ENCODE results near the gene FAN1.
"Not testable (repeated sequence)": the region's sequence is repeated elsewhere in the genome, so short reads cannot be mapped to it uniquely, and the experiment has no call there.

FAN1 gene

GRCh38 chr15:30903497-30904187 lies at the start of gene FAN1:
Gene FAN1 (plus strand): TSS chr15:30903915. CDS start chr15:30904664, 749 bp downstream.
- peak; percentile 76 for DNase-seq (ENCODE audit: low spot score)

- no peak for DNase-seq (ENCODE audit: low spot score)
Measured at GRCh38 chr15:30859091-30859874, 44.4 kb upstream of the FAN1 start.

DNA sequence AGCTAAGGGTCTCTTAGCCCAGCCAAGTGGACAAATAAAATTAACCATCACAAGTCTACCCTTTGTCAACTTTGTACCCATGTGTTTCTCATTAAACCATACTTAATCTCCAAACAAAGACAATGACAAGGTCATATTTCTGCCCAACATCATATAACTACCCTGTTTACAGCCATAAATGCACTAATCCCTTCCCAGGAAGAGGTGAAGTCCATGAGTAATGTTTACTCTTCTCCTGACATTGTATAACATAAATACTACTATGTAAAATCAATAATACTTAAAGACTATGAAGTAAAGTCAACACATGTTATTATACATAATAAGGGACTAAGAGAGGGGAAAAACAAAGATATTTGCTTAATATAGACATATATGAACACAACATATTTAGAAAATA lies 38.5 kb upstream of the FAN1 start:
- no peak for DNase-seq (ENCODE audit: low spot score)

DNA sequence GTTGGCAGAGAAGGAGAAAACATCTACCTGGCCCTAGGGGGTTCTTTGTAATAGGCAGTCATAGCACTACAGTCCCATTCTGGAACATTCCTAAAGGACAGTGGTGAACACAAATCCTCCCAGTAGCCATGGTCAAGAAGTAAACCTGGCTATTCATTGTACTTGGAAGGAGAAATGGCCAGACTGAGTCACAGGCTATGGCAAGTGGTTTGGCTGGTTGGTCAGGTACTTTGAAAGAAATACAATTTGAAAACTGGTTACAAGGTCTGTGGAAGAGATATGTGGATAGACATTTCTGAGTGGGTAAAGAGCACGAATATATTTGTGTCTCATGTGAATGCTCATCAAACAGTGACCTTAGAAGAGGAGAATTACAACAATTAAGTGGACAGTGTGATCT lies 33.0 kb upstream of the FAN1 start:
- DNase-seq (ENCODE audit: low spot score) = no peak

- no peak for DNase-seq (ENCODE audit: low spot score)
Measured at GRCh38 chr15:30872341-30872748, 31.4 kb upstream of the FAN1 start.

DNA sequence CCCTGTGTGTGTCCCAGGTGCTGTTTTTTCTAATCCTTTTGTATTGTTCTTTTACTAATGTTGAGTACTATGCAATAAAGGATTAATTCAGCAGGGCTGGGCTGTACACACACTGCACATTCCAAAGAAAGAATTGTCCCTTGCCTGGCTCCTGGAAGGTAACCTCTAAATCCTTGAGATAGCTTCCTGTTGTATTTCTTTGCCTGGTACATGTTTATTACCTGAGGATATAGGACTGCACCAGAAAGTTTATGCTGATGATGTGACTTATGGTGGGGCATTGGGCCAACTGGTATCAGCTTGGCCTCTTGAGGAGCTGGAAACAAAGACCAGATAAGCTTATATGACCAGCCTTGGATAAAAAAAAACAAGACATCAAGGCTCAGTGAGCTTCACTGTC lies 26.6 kb upstream of the FAN1 start:
- DNase-seq (ENCODE audit: low spot score) = no peak

- no peak for DNase-seq (ENCODE audit: low spot score)
Measured at GRCh38 chr15:30878515-30878914, 25.2 kb upstream of the FAN1 start.

- DNase-seq (ENCODE audit: low spot score) = no peak
Measured at GRCh38 chr15:30882849-30883433, 20.8 kb upstream of the FAN1 start.

GRCh38 chr15:30883666-30884065 lies 20.0 kb upstream of the FAN1 start:
- DNase-seq (ENCODE audit: low spot score) = not testable (repeated sequence)

- DNase-seq (ENCODE audit: low spot score) = no peak
Measured at GRCh38 chr15:30885814-30886213, 17.9 kb upstream of the FAN1 start.

DNA sequence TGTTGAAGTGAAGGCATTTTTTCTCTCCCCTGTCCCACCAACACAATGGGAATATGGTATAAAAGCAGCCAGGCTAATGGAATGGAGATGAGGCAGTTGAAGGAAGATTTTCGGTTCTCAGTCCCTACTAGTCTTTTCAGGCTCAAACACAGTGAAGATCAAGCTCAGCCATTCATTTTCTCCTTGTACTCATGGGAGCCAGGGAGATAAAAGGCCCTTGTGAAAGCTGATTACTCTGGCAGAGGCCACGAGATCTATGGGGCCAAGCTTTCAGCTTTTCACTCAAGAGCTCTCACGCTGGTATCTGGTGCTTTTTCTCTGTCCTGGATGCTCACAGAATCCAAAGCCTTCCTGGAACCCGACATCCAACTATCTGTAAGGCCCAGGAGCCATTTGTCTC lies 14.5 kb upstream of the FAN1 start:
- DNase-seq (ENCODE audit: low spot score) = no peak

- no peak for DNase-seq (ENCODE audit: low spot score)
Measured at GRCh38 chr15:30895461-30896210, 8.1 kb upstream of the FAN1 start.

GRCh38 chr15:30896211-30896606 lies 7.5 kb upstream of the FAN1 start:
- DNase-seq (ENCODE audit: low spot score) = no peak

DNA sequence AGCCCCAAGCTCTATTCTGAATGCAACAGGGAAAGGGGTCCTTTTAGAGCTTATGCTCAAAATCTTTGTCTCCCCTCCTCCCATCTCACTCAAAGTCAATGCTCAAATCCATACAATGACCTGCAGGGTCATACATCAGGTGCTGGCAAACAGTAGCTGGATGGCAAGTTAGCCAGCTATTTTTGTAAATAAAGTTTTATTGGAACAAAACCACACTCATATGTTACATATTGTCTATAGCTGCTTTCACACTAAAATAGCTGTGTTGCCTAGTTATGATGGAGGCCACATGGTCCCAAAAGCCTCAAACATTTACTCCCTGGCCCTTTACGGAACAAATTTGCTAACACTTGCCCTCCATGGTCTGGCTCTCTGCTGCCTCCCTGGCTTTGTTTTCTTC lies 1.8 kb upstream of the FAN1 start:
- no peak for DNase-seq (ENCODE audit: low spot score)

- no peak for DNase-seq (ENCODE audit: low spot score)
Measured at GRCh38 chr15:30904812-30905211, 1.1 kb downstream of the FAN1 start.

DNA sequence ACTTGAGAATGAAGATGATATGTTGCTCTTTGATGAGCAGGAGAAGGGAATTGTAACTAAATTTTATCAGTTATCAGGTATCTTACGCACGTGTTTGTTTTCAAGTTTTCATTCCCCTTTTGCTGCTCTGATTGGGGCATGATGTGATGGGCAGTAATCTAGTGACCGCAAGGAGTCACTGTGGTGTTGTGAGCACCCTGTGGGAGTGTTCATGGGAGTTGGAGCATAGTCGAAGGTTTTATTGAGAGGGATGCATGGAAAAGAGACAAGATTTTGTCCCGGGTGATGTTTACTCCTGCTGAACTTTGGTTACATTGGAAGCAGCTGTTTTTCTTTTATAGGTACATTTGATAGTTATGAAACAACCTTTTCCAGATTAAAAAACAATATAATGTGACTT lies 2.1 kb downstream of the FAN1 start:
- no peak for DNase-seq (ENCODE audit: low spot score)

DNA sequence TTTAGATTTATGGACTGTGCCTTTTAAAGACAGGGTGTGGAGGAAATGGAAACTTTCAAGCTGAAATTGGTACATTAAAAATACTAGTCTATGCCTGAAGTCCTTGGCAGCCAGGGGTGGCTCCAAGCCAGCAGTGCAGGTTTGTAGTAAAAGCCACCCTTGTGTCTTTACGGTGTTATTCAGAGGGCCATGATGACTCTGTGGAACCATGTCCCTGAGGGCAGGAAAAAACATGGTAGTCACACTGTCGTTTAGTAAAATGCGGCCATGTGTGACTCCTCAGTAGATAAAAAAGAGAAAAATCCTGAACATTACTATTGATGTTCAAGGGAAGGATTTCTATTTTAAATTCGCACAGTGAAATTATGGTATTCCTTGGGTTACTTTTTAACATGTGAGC lies 2.7 kb downstream of the FAN1 start:
- no peak for DNase-seq (ENCODE audit: low spot score)

GRCh38 chr15:30913761-30914160 lies 10.0 kb downstream of the FAN1 start:
- DNase-seq (ENCODE audit: low spot score) = no peak

- DNase-seq (ENCODE audit: low spot score) = no peak
Measured at GRCh38 chr15:30917013-30917412, 13.3 kb downstream of the FAN1 start.

DNA sequence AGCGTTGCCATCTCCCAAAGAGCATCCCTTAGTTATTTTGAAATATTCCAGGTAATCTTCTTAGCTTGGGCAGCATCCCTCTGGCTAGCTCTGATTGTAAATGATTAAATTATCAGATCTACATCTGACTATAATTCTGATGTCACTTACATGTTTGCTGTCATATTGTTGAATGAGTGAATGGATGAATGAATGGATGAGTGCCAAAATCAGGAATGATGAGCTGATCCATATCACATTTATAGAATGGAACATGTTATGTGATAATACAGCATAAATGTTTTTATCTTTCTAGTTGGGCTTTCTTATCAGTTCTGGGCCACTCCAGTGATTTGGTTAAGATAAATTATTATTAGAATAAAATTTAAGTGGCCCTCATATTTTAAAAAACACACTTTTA lies 14.0 kb downstream of the FAN1 start:
- no peak for DNase-seq (ENCODE audit: low spot score)

DNA sequence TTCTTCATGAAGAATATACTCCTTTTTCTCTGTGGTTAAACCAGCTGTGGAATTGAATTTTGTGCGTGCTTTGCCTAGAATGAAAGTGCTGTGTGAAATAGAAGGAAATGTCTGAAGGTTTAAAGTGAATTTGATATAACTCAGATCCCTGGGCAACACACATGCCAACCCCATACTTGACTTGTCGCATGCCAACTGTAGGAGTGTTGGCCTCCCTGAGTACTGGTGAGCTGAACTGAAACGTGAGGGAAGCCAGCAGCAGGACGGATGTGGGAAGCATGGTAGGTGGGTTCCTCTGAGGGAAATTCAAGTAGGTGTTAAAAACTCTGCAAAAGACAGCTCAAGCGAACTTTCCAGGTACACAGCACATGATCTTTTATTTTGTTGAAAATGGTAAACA lies 14.7 kb downstream of the FAN1 start:
- no peak for DNase-seq (ENCODE audit: low spot score)

DNA sequence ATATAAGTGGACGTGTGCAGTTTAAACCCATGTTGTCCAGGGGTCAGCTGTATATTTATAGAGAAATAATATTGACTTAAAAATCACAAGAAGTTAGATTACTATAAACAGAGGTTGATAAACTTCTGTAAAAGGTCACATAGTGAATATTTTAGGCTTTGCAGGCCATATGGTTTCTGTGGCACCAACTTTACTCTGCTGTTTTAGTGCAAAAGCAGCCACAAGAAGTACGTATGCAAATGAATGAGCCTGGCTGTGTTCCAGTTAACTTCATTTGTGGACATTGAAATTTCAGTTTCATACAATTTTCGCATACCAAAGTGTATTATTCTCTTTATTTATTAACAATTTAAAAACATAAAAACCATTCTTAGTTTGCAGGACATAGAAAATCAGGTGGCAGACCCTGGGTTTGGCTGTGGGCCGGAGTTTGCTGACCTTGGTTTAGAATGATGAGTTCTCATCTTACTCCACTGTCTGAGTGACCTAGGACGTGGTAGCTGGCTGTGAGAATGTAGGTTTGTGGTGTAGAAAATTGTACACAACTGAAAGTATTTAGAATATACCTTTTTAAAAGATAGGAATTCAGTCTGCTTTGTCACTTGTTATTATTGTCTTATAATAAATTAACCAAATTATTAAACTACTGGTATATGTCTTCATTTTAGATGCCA lies 16.3 kb downstream of the FAN1 start:
- DNase-seq (ENCODE audit: low spot score) = no peak
